ENCODE data around the gene TMEM151B. TPM values are rescaled to one million over a fixed set of nuclear protein-coding genes. Genes with fewer than 3 reads are reported as not detected.

TMEM151B gene
- polyA plus RNA-seq, 1 donor from 2014 or later: 66.0 TPM

DNA sequence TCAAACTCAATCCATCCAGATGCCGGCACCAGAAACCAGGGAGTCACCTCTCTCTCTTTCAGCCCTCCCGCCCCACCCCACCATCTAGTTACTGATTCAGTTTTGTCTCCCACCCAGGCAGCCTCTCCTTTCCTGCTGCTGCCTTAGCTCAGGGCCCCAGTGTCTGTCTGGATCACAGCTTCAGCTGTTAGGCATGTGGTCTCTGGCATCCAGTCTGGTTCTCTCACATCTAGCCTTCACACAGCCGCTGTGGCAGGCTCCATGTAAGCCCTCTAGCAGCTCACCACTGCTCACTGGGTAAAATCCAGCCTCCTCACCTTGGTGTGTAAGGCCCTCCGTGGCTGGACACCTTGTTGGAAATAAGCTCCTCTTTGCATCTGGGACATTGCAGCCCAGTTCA lies 21.6 kb downstream of the TMEM151B start:
- TF ChIP-seq EP300 (conservative IDR thresholded peaks at IDR 0.05; ENCODE audit: poor library complexity, severe bottlenecking) (no peak), TAF1 (IDR thresholded peaks at IDR 0.05; ENCODE audit: low read depth) (no peak), SMC3 (conservative IDR thresholded peaks at IDR 0.05; ENCODE audit: poor library complexity) (no peak), MXI1 (conservative IDR thresholded peaks at IDR 0.05; ENCODE audit: poor library complexity, severe bottlenecking) (no peak), RAD21 (conservative IDR thresholded peaks at IDR 0.05) (no peak), POLR2AphosphoS5 (IDR thresholded peaks at IDR 0.05) (no peak)
- TF ChIP-seq, protein P1, sequence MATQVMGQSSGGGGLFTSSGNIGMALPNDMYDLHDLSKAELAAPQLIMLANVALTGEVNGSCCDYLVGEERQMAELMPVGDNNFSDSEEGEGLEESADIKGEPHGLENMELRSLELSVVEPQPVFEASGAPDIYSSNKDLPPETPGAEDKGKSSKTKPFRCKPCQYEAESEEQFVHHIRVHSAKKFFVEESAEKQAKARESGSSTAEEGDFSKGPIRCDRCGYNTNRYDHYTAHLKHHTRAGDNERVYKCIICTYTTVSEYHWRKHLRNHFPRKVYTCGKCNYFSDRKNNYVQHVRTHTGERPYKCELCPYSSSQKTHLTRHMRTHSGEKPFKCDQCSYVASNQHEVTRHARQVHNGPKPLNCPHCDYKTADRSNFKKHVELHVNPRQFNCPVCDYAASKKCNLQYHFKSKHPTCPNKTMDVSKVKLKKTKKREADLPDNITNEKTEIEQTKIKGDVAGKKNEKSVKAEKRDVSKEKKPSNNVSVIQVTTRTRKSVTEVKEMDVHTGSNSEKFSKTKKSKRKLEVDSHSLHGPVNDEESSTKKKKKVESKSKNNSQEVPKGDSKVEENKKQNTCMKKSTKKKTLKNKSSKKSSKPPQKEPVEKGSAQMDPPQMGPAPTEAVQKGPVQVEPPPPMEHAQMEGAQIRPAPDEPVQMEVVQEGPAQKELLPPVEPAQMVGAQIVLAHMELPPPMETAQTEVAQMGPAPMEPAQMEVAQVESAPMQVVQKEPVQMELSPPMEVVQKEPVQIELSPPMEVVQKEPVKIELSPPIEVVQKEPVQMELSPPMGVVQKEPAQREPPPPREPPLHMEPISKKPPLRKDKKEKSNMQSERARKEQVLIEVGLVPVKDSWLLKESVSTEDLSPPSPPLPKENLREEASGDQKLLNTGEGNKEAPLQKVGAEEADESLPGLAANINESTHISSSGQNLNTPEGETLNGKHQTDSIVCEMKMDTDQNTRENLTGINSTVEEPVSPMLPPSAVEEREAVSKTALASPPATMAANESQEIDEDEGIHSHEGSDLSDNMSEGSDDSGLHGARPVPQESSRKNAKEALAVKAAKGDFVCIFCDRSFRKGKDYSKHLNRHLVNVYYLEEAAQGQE (IDR thresholded peaks at IDR 0.05; ENCODE audit: borderline replicate concordance): no peak
- TF ChIP-seq, protein P2, sequence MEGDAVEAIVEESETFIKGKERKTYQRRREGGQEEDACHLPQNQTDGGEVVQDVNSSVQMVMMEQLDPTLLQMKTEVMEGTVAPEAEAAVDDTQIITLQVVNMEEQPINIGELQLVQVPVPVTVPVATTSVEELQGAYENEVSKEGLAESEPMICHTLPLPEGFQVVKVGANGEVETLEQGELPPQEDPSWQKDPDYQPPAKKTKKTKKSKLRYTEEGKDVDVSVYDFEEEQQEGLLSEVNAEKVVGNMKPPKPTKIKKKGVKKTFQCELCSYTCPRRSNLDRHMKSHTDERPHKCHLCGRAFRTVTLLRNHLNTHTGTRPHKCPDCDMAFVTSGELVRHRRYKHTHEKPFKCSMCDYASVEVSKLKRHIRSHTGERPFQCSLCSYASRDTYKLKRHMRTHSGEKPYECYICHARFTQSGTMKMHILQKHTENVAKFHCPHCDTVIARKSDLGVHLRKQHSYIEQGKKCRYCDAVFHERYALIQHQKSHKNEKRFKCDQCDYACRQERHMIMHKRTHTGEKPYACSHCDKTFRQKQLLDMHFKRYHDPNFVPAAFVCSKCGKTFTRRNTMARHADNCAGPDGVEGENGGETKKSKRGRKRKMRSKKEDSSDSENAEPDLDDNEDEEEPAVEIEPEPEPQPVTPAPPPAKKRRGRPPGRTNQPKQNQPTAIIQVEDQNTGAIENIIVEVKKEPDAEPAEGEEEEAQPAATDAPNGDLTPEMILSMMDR (IDR thresholded peaks at IDR 0.05; ENCODE audit: poor library complexity, severe bottlenecking): no peak
- Histone ChIP-seq H3K36me3 (ENCODE audit: insufficient read depth, low read length) (no peaks in the 10 kb centered on the region), H3F3A (ENCODE audit: insufficient read depth, low read length, poor library complexity, severe bottlenecking) (no peaks in the 10 kb centered on the region), H3K9me2 (ENCODE audit: insufficient read depth, low read length) (no peaks in the 10 kb centered on the region), H4K20me1 (ENCODE audit: insufficient read depth) (no peaks in the 10 kb centered on the region), H3K27ac (ENCODE audit: low read length) (no peak overlapping the region), H2AFZ (ENCODE audit: low read depth, low read length) (no peak overlapping the region), H3K27me3 (ENCODE audit: insufficient read depth, low read depth, low read length) (no peaks in the 10 kb centered on the region), H3K79me2 (replicated peaks; ENCODE audit: insufficient read depth, low read length) (no peaks in the 10 kb centered on the region), H3K9me3 (ENCODE audit: low read length) (no peaks in the 10 kb centered on the region), H3K4me3 (ENCODE audit: low read length) (no peak overlapping the region), H3K4me2 (ENCODE audit: low read length) (no peak overlapping the region), H3K9ac (ENCODE audit: low read length) (no peak overlapping the region)

DNA sequence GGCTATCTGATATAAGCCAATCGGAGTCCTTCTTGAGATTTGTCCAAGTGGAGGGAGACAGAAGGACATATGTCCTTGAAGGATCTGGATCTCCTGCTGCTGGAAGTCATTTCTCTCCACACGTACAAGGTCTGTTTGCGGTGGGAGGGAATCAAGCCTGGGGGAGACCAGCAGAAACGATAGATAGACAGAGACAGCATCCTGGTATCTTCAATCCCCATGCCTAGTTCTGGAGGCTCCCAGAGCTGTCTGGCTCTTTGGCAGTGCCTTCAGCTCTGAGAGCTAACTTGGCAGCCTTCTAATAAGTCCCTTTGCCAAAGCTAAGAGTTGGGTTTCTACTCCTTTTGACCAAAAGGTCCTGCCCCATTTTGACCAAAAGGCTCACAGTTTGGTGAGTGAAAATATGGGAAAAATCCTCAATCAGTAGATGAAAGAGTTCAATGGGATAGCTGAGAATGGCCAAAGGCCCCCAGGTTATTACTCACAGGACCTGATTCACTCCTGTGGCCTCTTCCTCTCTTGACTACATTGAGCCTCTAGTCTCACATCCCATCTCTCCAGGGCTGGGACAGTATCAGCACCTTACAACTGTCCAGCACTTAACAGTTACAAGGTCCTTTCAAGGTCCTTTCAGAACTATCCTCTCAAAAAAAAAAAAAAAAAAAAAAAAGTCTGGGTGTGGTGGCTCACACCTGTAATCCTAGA lies 22.6 kb downstream of the TMEM151B start:
- Histone ChIP-seq H3K9me2 (ENCODE audit: insufficient read depth, low read length) (no peaks in the 10 kb centered on the region), H2AFZ (ENCODE audit: low read depth, low read length) (no peak overlapping the region), H3K9me3 (ENCODE audit: low read length) (no peaks in the 10 kb centered on the region), H3K9ac (ENCODE audit: low read length) (no peak overlapping the region), H3K27me3 (ENCODE audit: insufficient read depth, low read depth, low read length) (no peaks in the 10 kb centered on the region), H3K36me3 (ENCODE audit: insufficient read depth, low read length) (no peaks in the 10 kb centered on the region), H3K4me2 (ENCODE audit: low read length) (no peak overlapping the region), H4K20me1 (ENCODE audit: insufficient read depth) (no peaks in the 10 kb centered on the region), H3K79me2 (replicated peaks; ENCODE audit: insufficient read depth, low read length) (no peaks in the 10 kb centered on the region), H3K4me3 (ENCODE audit: low read length) (no peak overlapping the region), H3F3A (ENCODE audit: insufficient read depth, low read length, poor library complexity, severe bottlenecking) (no peaks in the 10 kb centered on the region), H3K27ac (ENCODE audit: low read length) (no peak overlapping the region)
- TF ChIP-seq SMC3 (conservative IDR thresholded peaks at IDR 0.05; ENCODE audit: poor library complexity) (no peak), EP300 (conservative IDR thresholded peaks at IDR 0.05; ENCODE audit: poor library complexity, severe bottlenecking) (no peak), RAD21 (conservative IDR thresholded peaks at IDR 0.05) (no peak), POLR2AphosphoS5 (IDR thresholded peaks at IDR 0.05) (no peak), MXI1 (conservative IDR thresholded peaks at IDR 0.05; ENCODE audit: poor library complexity, severe bottlenecking) (no peak), EZH2 (IDR thresholded peaks at IDR 0.05; ENCODE audit: borderline replicate concordance, insufficient read depth, low read length, poor library complexity, severe bottlenecking) (no peak), TAF1 (IDR thresholded peaks at IDR 0.05; ENCODE audit: low read depth) (no peak)
- TF ChIP-seq, protein P2 (IDR thresholded peaks at IDR 0.05; ENCODE audit: poor library complexity, severe bottlenecking): no peak
- TF ChIP-seq, protein P1 (IDR thresholded peaks at IDR 0.05; ENCODE audit: borderline replicate concordance): no peak
